ENCODE data around the gene ERAL1.
A peak's percentile ranks its signal among the peaks of the same experiment; 100 is the strongest.

The ERAL1 gene

DNA sequence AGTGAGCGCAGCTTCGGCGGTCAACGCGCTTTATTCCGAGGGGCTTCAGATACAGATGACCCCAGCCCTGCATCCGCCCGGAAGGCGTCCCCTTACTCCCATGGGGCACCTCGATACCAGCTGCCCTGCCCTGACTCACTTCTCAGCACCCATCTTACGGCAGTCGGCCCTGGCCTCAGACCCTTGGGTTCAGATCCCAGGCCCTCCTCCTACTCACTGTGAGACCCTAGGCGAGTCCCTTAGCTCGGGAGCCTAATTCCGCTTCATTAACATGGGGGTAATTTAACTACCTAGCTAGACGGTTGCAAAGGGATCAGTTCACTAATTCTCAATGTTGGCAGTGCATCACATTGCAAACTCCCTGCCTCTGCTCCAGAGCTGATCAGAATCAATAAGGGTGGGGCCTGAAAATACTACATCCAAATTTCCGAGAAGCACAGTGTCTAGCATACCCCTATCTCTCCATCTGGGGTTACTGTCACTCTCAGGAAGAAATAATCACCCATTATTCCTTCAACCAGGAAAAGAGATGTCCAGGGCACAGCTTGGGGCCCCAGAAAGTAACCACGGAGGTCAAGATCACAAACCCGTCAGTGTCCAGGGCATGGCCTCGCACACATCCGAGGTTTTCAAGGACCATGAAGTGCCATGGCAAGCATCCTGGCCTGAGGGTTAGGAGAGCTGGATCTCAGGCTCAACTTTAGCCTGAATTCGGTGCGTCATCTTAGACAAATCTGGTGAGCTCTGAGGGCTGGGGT lies 43.1 kb downstream of the ERAL1 start:
- Histone ChIP-seq H3K27me3 (ENCODE audit: insufficient read depth, low read length) (no peaks in the 10 kb centered on the region), H2AK5ac (ENCODE audit: low read length) (no peak overlapping the region), H3K79me2 (ENCODE audit: control insufficient read depth, insufficient read depth, low read length, poor library complexity) (peaks cover 14% of the 10 kb centered on the region), H4K8ac (ENCODE audit: low read depth, low read length) (peak overlapping the region; percentile 92), H3K27ac (ENCODE audit: low read depth, low read length) (no peak overlapping the region), H3K79me1 (ENCODE audit: low read length) (peaks cover 13% of the 10 kb centered on the region), H3K4me3 (ENCODE audit: low read depth, low read length) (peak overlapping the region; percentile 92), H3K14ac (ENCODE audit: low read length) (peak overlapping the region; percentile 67), H2BK5ac (ENCODE audit: low read depth, low read length, poor library complexity) (no peak overlapping the region), H2BK12ac (ENCODE audit: low read length) (no peak overlapping the region), H4K12ac (ENCODE audit: low read depth, low read length) (peak overlapping the region; percentile 71), H3K23ac (ENCODE audit: low read length) (no peak overlapping the region), H3K4me2 (ENCODE audit: low read length) (peak overlapping the region; percentile 92), H2BK120ac (ENCODE audit: insufficient read depth, low read length, poor library complexity) (peak overlapping the region; percentile 25), H3K36me3 (ENCODE audit: control insufficient read depth in 1 of 2, insufficient read depth in 2 of 2, low read length in 2 of 2) (peaks cover 4 to 10% of the 10 kb centered on the region in 2 experiments), H3K9ac (ENCODE audit: low read length) (peak overlapping the region; percentile 34), H3K18ac (ENCODE audit: low read length) (peak overlapping the region; percentile 77), H4K91ac (ENCODE audit: low read depth, low read length) (peak overlapping the region; percentile 90), H3K4me1 (ENCODE audit: control insufficient read depth in 1 of 2, insufficient read depth in 2 of 2, low read length in 2 of 2) (peaks cover 9 to 18% of the 10 kb centered on the region in 2 experiments), H2AFZ (ENCODE audit: insufficient read depth, low read length, poor library complexity) (peak overlapping the region; percentile 79), H3K4ac (ENCODE audit: low read depth, low read length) (peak overlapping the region; percentile 37), H3K9me3 (ENCODE audit: insufficient read depth, low read depth, low read length) (no peaks in the 10 kb centered on the region)
- DNase-seq = peak; percentile 84 to 87
- no CpG with 5 or more reads among the region's 23 CpGs for WGBS (ENCODE audit: extremely low coverage, insufficient coverage, insufficient read length)

DNA sequence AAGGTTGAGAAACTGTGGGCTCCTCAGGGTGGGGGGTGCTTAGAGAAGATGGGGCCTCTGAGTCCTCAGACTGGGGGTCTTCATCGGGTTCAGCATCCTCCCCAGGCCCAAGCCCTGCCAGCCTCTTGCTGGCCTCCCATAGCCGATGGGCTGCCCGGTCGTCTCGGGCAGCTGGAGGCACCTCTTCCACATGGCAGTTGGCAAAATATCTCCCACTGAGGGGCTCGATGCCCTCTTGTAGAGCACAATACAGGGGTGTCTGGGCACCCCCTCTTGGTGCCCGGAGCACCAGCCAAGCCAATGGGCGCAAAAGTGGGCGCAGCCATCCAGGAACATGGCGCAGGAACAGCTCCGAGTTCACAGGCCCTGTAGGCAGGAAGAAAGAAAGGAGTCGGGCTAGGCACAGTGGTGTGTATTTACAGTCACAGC lies 43.7 kb downstream of the ERAL1 start:
- H3K79me1 ChIP-seq (ENCODE audit: low read length) = peaks cover 13% of the 10 kb centered on the region
- no peaks in the 10 kb centered on the region for H3K27me3 ChIP-seq (ENCODE audit: insufficient read depth, low read length)
- no peak overlapping the region for H4K91ac ChIP-seq (ENCODE audit: low read depth, low read length)
- H3K9me3 ChIP-seq (ENCODE audit: insufficient read depth, low read depth, low read length) = no peaks in the 10 kb centered on the region
- H3K79me2 ChIP-seq (ENCODE audit: control insufficient read depth, insufficient read depth, low read length, poor library complexity) = peaks cover 14% of the 10 kb centered on the region
- no peak overlapping the region for H3K23ac ChIP-seq (ENCODE audit: low read length)
- H3K18ac ChIP-seq (ENCODE audit: low read length) = no peak overlapping the region
- H3K14ac ChIP-seq (ENCODE audit: low read length) = no peak overlapping the region
- H2BK120ac ChIP-seq (ENCODE audit: insufficient read depth, low read length, poor library complexity) = no peak overlapping the region
- no peak overlapping the region for H3K9ac ChIP-seq (ENCODE audit: low read length)
- no peak overlapping the region for H2AK5ac ChIP-seq (ENCODE audit: low read length)
- WGBS (ENCODE audit: extremely low coverage, insufficient coverage, insufficient read length) = no CpG with 5 or more reads among the region's 12 CpGs
- peak in 1 of 2 donors; percentile 21 for DNase-seq
- H3K4me2 ChIP-seq (ENCODE audit: low read length) = no peak overlapping the region
- no peak overlapping the region for H3K4me3 ChIP-seq (ENCODE audit: low read depth, low read length)
- peaks cover 12 to 20% of the 10 kb centered on the region in 2 experiments for H3K4me1 ChIP-seq (ENCODE audit: control insufficient read depth in 1 of 2, insufficient read depth in 2 of 2, low read length in 2 of 2)
- H2AFZ ChIP-seq (ENCODE audit: insufficient read depth, low read length, poor library complexity) = no peak overlapping the region
- no peak overlapping the region for H2BK12ac ChIP-seq (ENCODE audit: low read length)
- no peak overlapping the region for H4K12ac ChIP-seq (ENCODE audit: low read depth, low read length)
- peaks cover 4 to 10% of the 10 kb centered on the region in 2 experiments for H3K36me3 ChIP-seq (ENCODE audit: control insufficient read depth in 1 of 2, insufficient read depth in 2 of 2, low read length in 2 of 2)
- H4K8ac ChIP-seq (ENCODE audit: low read depth, low read length) = no peak overlapping the region
- no peak overlapping the region for H3K27ac ChIP-seq (ENCODE audit: low read depth, low read length)
- no peak overlapping the region for H2BK5ac ChIP-seq (ENCODE audit: low read depth, low read length, poor library complexity)
- no peak overlapping the region for H3K4ac ChIP-seq (ENCODE audit: low read depth, low read length)

GRCh38 chr17:28899212-28899815 lies 44.5 kb downstream of the ERAL1 start:
- Histone ChIP-seq H3K4ac (ENCODE audit: low read depth, low read length) (no peak overlapping the region), H3K36me3 (ENCODE audit: control insufficient read depth in 1 of 2, insufficient read depth in 2 of 2, low read length in 2 of 2) (peaks cover 4 to 10% of the 10 kb centered on the region in 2 experiments)

GRCh38 chr17:28900986-28901726 lies 46.3 kb downstream of the ERAL1 start:
- H3K4me3 ChIP-seq (ENCODE audit: low read depth, low read length) = no peak overlapping the region
- H3K4ac ChIP-seq (ENCODE audit: low read depth, low read length) = no peak overlapping the region
- H3K14ac ChIP-seq (ENCODE audit: low read length) = no peak overlapping the region
- H4K12ac ChIP-seq (ENCODE audit: low read depth, low read length) = no peak overlapping the region
- H3K23ac ChIP-seq (ENCODE audit: low read length) = no peak overlapping the region
- H3K4me1 ChIP-seq (ENCODE audit: control insufficient read depth in 1 of 2, insufficient read depth in 2 of 2, low read length in 2 of 2) = peaks cover 13 to 18% of the 10 kb centered on the region in 2 experiments
- H2BK12ac ChIP-seq (ENCODE audit: low read length) = no peak overlapping the region
- no peak overlapping the region for H3K4me2 ChIP-seq (ENCODE audit: low read length)
- H4K8ac ChIP-seq (ENCODE audit: low read depth, low read length) = no peak overlapping the region
- H3K36me3 ChIP-seq (ENCODE audit: control insufficient read depth in 1 of 2, insufficient read depth in 2 of 2, low read length in 2 of 2) = peaks cover 6 to 14% of the 10 kb centered on the region in 2 experiments
- peaks cover 13% of the 10 kb centered on the region for H3K79me1 ChIP-seq (ENCODE audit: low read length)
- H3K18ac ChIP-seq (ENCODE audit: low read length) = peak overlapping the region; percentile 41
- H3K9me3 ChIP-seq (ENCODE audit: insufficient read depth, low read depth, low read length) = no peaks in the 10 kb centered on the region
- no peak overlapping the region for H2AFZ ChIP-seq (ENCODE audit: insufficient read depth, low read length, poor library complexity)
- no peak overlapping the region for H4K91ac ChIP-seq (ENCODE audit: low read depth, low read length)
- H3K27ac ChIP-seq (ENCODE audit: low read depth, low read length) = no peak overlapping the region
- no peaks in the 10 kb centered on the region for H3K27me3 ChIP-seq (ENCODE audit: insufficient read depth, low read length)
- H3K9ac ChIP-seq (ENCODE audit: low read length) = no peak overlapping the region
- whole genome bisulfite sequencing (ENCODE audit: extremely low coverage, insufficient coverage, insufficient read length) = no CpG with 5 or more reads among the region's 24 CpGs
- H3K79me2 ChIP-seq (ENCODE audit: control insufficient read depth, insufficient read depth, low read length, poor library complexity) = peaks cover 14% of the 10 kb centered on the region
- no peak overlapping the region for H2BK120ac ChIP-seq (ENCODE audit: insufficient read depth, low read length, poor library complexity)
- H2AK5ac ChIP-seq (ENCODE audit: low read length) = no peak overlapping the region
- H2BK5ac ChIP-seq (ENCODE audit: low read depth, low read length, poor library complexity) = no peak overlapping the region
- DNase-seq = no peak

More at GRCh38 chr17:28899212-28899815, 44.5 kb downstream of the ERAL1 start:
- H3K79me1 ChIP-seq (ENCODE audit: low read length) = peaks cover 13% of the 10 kb centered on the region
- no peaks in the 10 kb centered on the region for H3K27me3 ChIP-seq (ENCODE audit: insufficient read depth, low read length)
- no peak overlapping the region for H2AFZ ChIP-seq (ENCODE audit: insufficient read depth, low read length, poor library complexity)
- no peak overlapping the region for H2BK120ac ChIP-seq (ENCODE audit: insufficient read depth, low read length, poor library complexity)
- no peak overlapping the region for H2AK5ac ChIP-seq (ENCODE audit: low read length)
- no peak overlapping the region for H3K9ac ChIP-seq (ENCODE audit: low read length)
- no peak overlapping the region for H2BK12ac ChIP-seq (ENCODE audit: low read length)
- no peak overlapping the region for H3K14ac ChIP-seq (ENCODE audit: low read length)
- no peaks in the 10 kb centered on the region for H3K9me3 ChIP-seq (ENCODE audit: insufficient read depth, low read depth, low read length)
- no peak for DNase-seq
- H3K4me3 ChIP-seq (ENCODE audit: low read depth, low read length) = no peak overlapping the region
- H3K4me1 ChIP-seq (ENCODE audit: control insufficient read depth in 1 of 2, insufficient read depth in 2 of 2, low read length in 2 of 2) = peaks cover 12 to 20% of the 10 kb centered on the region in 2 experiments
- H3K18ac ChIP-seq (ENCODE audit: low read length) = no peak overlapping the region
- no peak overlapping the region for H2BK5ac ChIP-seq (ENCODE audit: low read depth, low read length, poor library complexity)
- peaks cover 14% of the 10 kb centered on the region for H3K79me2 ChIP-seq (ENCODE audit: control insufficient read depth, insufficient read depth, low read length, poor library complexity)
- no peak overlapping the region for H4K8ac ChIP-seq (ENCODE audit: low read depth, low read length)
- H3K4me2 ChIP-seq (ENCODE audit: low read length) = no peak overlapping the region
- no peak overlapping the region for H4K91ac ChIP-seq (ENCODE audit: low read depth, low read length)
- H4K12ac ChIP-seq (ENCODE audit: low read depth, low read length) = no peak overlapping the region
- no CpG with 5 or more reads among the region's 5 CpGs for WGBS (ENCODE audit: extremely low coverage, insufficient coverage, insufficient read length)
- H3K23ac ChIP-seq (ENCODE audit: low read length) = no peak overlapping the region
- no peak overlapping the region for H3K27ac ChIP-seq (ENCODE audit: low read depth, low read length)

Data from trophoblast cell (in vitro differentiated cells and primary cell).